ENCODE results near the gene PTPRJ. TPM values are rescaled to one million over a fixed set of nuclear protein-coding genes. Genes with fewer than 3 reads are reported as not detected.

Gene PTPRJ
- total and polyA plus RNA-seq, 9 of the 15 experiments (the other 6 are each of a cell fraction or from before 2014, with no cell fraction given) = 0.56 to 10.7 (median 4.8) TPM

GRCh38 chr11:48055292-48056132, 75.2 kb downstream of the PTPRJ start (continued):
- TF ChIP-seq BRCA1 (IDR thresholded peaks at IDR 0.05) (no peak), BRCA1 (CRISPR knock-in tag; IDR thresholded peaks at IDR 0.05) (no peak), RFX1 (IDR thresholded peaks at IDR 0.05) (no peak), MAFF (IDR thresholded peaks at IDR 0.05; ENCODE audit: low read length) (0 out of 2 replicates have a peak, but pooled peaks have one; percentile 12), NR3C1 (CRISPR knock-in tag; IDR thresholded peaks at IDR 0.05) (no peak), ZNF146 (CRISPR knock-in tag; IDR thresholded peaks at IDR 0.05; ENCODE audit: unreplicated experiment) (no peak), ARID3B (CRISPR knock-in tag; IDR thresholded peaks at IDR 0.05; ENCODE audit: borderline replicate concordance) (no peak), NCOR1 (IDR thresholded peaks at IDR 0.05) (no peak), KAT7 (CRISPR knock-in tag; IDR thresholded peaks at IDR 0.05; ENCODE audit: borderline replicate concordance) (0 out of 2 replicates have a peak, but pooled peaks have one; percentile 15), HDAC8 (tag; IDR thresholded peaks at IDR 0.05) (no peak), ZNF639 (CRISPR knock-in tag; conservative IDR thresholded peaks at IDR 0.05 in 1 of 2, IDR thresholded peaks at IDR 0.05 in 1 of 2) (peak in 1 of 2 experiments; percentile 60; a peak in 1 of 4 replicates), FOS (IDR thresholded peaks at IDR 0.05; ENCODE audit: extremely low read depth, insufficient read length) (no peak), PHF20 (IDR thresholded peaks at IDR 0.05; ENCODE audit: partially characterized antibody) (no peak), RUNX1 (IDR thresholded peaks at IDR 0.05; ENCODE audit: low read depth) (no peak), ERF (CRISPR knock-in tag; IDR thresholded peaks at IDR 0.05) (no peak), HMGN3 (IDR thresholded peaks at IDR 0.05; ENCODE audit: borderline replicate concordance, extremely low read depth, insufficient read length, low read depth, low read length) (no peak), CEBPG (CRISPR knock-in tag; IDR thresholded peaks at IDR 0.05) (no peak), CEBPG (tag; conservative IDR thresholded peaks at IDR 0.05 in 1 of 2, IDR thresholded peaks at IDR 0.05 in 1 of 2) (peak in 1 of 2 experiments; percentile 8; a peak in 1 of 4 replicates), MYC (IDR thresholded peaks at IDR 0.05; ENCODE audit: low read depth, low read length) (no peak), MYC (CRISPR knock-in tag; IDR thresholded peaks at IDR 0.05; ENCODE audit: borderline replicate concordance, low read depth) (no peak), SAFB (IDR thresholded peaks at IDR 0.05; ENCODE audit: borderline replicate concordance, low read depth, low read length) (no peak), BRD4 (IDR thresholded peaks at IDR 0.05) (no peak), KLF13 (tag; IDR thresholded peaks at IDR 0.05; ENCODE audit: borderline replicate concordance, low read depth) (no peak)
- TF ChIP-seq, protein P1, sequence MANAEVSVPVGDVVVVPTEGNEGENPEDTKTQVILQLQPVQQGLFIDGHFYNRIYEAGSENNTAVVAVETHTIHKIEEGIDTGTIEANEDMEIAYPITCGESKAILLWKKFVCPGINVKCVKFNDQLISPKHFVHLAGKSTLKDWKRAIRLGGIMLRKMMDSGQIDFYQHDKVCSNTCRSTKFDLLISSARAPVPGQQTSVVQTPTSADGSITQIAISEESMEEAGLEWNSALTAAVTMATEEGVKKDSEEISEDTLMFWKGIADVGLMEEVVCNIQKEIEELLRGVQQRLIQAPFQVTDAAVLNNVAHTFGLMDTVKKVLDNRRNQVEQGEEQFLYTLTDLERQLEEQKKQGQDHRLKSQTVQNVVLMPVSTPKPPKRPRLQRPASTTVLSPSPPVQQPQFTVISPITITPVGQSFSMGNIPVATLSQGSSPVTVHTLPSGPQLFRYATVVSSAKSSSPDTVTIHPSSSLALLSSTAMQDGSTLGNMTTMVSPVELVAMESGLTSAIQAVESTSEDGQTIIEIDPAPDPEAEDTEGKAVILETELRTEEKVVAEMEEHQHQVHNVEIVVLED (CRISPR knock-in tag; IDR thresholded peaks at IDR 0.05) = no peak

All from K562 (cell line).